Parathyroid adenoma (tissue), 2 donors: Measurements from ENCODE around the gene PCSK6.

Experiments used
- H2AFZ ChIP-seq: fragments of 300-600 bp; sonication (generic); one replicate; pipeline ENCODE4 v1.7.0; 2017; ENCODE audit warnings: antibody characterized with exemption, mild to moderate bottlenecking
- H3K27ac ChIP-seq: fragments of 300-600 bp; sonication (generic); one replicate; pipeline ENCODE4 v1.7.0; 2017
- H3K27me3 ChIP-seq: fragments of 300-600 bp; sonication (generic); one replicate; pipeline ENCODE4 v1.7.0; 2017; ENCODE audit warnings: low read length; ENCODE audit not compliant: control insufficient read depth, insufficient read depth
- H3K36me3 ChIP-seq: fragments of 300-600 bp; sonication (generic); one replicate; pipeline ENCODE4 v1.7.0; 2017; ENCODE audit warnings: low read length; ENCODE audit not compliant: control insufficient read depth, insufficient read depth
- H3K4me1 ChIP-seq: fragments of 300-600 bp; sonication (generic); one replicate; pipeline ENCODE4 v1.7.0; 2017; ENCODE audit warnings: control low read depth
- H3K4me2 ChIP-seq: fragments of 300-600 bp; sonication (generic); one replicate; pipeline ENCODE4 v1.7.0; 2017; ENCODE audit warnings: low read length
- H3K4me3 ChIP-seq: fragments of 300-600 bp; sonication (generic); one replicate; pipeline ENCODE4 v1.7.0; 2017; ENCODE audit warnings: low read depth, low read length
- H3K79me2 ChIP-seq: fragments of 300-600 bp; sonication (generic); one replicate; pipeline ENCODE4 v1.7.0; 2017; ENCODE audit warnings: control low read depth
- H3K9ac ChIP-seq: fragments of 300-600 bp; sonication (generic); one replicate; pipeline ENCODE4 v1.7.0; 2017; ENCODE audit warnings: mild to moderate bottlenecking
- H3K9me3 ChIP-seq: fragments of 300-600 bp; sonication (generic); one replicate; pipeline ENCODE4 v1.7.0; 2017; ENCODE audit warnings: low read length; ENCODE audit not compliant: control insufficient read depth
- TF ChIP-seq, protein P1 (sequence below): fragments of 300-600 bp; sonication (generic); IDR thresholded peaks from one replicate; pipeline ENCODE4 v1.7.0; 2017; ENCODE audit warnings: antibody characterized with exemption, mild to moderate bottlenecking
- donor health status: primary hyperparathyroidism.

The PCSK6 gene

DNA sequence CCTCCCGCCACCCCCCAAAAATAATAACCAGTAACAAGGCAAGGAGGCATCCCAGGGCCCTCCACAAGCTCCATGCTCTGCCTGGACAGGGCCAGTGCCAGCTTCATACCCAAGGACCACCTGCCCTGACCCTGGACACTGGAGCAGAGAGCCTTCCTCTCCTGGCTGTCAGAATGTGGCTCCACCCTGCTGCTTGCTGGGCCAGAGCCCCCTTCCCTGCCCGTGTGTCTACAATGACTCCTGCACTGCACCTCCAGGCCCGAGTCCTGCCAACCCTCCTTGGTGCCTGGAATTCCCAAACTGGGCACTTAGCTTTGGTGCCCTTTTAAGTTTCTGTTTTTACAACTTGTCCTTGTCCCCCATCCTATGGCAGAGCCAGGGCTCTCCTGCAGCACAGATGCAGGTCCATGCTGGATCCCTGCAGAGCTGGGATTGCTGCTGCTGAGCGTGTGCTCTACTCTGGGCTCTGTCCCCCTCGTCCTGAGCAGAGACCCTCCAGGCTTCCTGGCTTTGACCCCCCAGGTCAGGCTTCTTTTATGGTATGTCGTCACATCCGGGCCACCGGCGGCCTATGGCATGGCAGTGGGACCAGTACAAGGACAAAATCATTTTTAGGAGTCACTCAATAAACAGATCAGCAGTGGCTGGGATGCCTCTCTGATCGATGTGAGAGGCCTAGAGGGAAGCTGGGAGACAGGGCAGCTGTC lies 183.0 kb downstream of the PCSK6 start:
- Histone ChIP-seq H3K27ac (no peak overlapping the region), H3K36me3 (no peaks in the 10 kb centered on the region), H3K79me2 (no peaks in the 10 kb centered on the region), H3K9ac (no peak overlapping the region), H3K4me2 (no peak overlapping the region), H3K4me1 (no peaks in the 10 kb centered on the region), H2AFZ (no peak overlapping the region), H3K27me3 (no peaks in the 10 kb centered on the region), H3K9me3 (no peaks in the 10 kb centered on the region), H3K4me3 (no peak overlapping the region)
- TF ChIP-seq, protein P1, sequence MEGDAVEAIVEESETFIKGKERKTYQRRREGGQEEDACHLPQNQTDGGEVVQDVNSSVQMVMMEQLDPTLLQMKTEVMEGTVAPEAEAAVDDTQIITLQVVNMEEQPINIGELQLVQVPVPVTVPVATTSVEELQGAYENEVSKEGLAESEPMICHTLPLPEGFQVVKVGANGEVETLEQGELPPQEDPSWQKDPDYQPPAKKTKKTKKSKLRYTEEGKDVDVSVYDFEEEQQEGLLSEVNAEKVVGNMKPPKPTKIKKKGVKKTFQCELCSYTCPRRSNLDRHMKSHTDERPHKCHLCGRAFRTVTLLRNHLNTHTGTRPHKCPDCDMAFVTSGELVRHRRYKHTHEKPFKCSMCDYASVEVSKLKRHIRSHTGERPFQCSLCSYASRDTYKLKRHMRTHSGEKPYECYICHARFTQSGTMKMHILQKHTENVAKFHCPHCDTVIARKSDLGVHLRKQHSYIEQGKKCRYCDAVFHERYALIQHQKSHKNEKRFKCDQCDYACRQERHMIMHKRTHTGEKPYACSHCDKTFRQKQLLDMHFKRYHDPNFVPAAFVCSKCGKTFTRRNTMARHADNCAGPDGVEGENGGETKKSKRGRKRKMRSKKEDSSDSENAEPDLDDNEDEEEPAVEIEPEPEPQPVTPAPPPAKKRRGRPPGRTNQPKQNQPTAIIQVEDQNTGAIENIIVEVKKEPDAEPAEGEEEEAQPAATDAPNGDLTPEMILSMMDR = no peak

DNA sequence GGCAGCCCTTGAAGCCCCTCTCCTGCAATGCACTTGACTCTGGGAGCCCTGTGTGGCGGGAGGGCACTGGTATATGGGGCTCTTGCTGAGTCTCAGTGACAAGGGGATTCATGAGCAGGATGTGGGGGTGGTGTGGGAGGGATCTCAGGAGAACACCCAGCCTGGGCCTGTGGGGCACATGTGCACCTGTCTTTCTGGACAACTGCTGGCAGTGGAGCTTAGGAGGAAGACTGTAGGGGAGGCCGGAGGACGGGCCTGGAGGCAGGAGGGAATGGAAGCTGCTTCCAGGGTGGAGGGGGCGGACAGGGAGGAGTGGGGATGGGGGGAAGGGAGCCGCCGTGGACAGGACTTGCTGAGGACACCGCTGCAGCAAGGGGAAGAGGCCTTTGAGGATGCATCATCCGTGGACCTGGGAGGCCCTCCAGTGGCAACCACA lies 183.7 kb downstream of the PCSK6 start:
- H3K4me2 ChIP-seq = no peak overlapping the region
- no peaks in the 10 kb centered on the region for H3K79me2 ChIP-seq
- H3K9me3 ChIP-seq = no peaks in the 10 kb centered on the region
- no peak overlapping the region for H3K27ac ChIP-seq
- TF ChIP-seq, protein P1 = no peak
- no peak overlapping the region for H3K9ac ChIP-seq
- H2AFZ ChIP-seq = no peak overlapping the region
- no peaks in the 10 kb centered on the region for H3K36me3 ChIP-seq
- no peak overlapping the region for H3K4me3 ChIP-seq
- H3K4me1 ChIP-seq = no peaks in the 10 kb centered on the region
- H3K27me3 ChIP-seq = no peaks in the 10 kb centered on the region

DNA sequence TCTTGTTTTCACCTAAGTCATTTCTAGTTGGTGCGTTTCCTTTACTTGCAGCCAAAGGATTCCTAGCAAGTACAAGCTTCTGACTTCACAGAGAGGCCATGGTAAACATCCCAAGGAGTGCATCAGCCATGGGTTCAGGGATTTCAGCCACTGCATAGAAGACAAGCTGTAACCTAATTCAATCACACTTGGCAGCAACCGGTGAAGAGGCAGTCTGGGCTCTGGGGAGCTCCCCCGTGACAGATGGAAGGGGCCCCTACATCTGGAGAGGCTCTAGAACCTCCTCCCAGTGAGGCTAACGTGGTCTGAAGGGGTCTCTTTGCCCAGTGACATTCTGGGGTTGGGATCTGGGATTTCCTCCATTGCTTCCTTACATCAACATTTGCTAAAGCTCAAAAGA lies 186.1 kb downstream of the PCSK6 start:
- H3K36me3 ChIP-seq = no peaks in the 10 kb centered on the region
- no peaks in the 10 kb centered on the region for H3K4me1 ChIP-seq
- no peak overlapping the region for H3K4me2 ChIP-seq
- no peaks in the 10 kb centered on the region for H3K9me3 ChIP-seq
- no peak overlapping the region for H2AFZ ChIP-seq
- TF ChIP-seq, protein P1 = no peak
- H3K27me3 ChIP-seq = no peaks in the 10 kb centered on the region
- no peak overlapping the region for H3K4me3 ChIP-seq
- no peak overlapping the region for H3K27ac ChIP-seq
- no peaks in the 10 kb centered on the region for H3K79me2 ChIP-seq
- H3K9ac ChIP-seq = no peak overlapping the region

- H3K9ac ChIP-seq = no peak overlapping the region
Measured at GRCh38 chr15:101296418-101297405, 192.8 kb downstream of the PCSK6 start.

More at GRCh38 chr15:101296418-101297405, 192.8 kb downstream of the PCSK6 start:
- Histone ChIP-seq H3K4me3 (peak overlapping the region; percentile 81), H3K9me3 (no peaks in the 10 kb centered on the region), H2AFZ (no peak overlapping the region), H3K36me3 (no peaks in the 10 kb centered on the region), H3K27ac (no peak overlapping the region), H3K27me3 (no peaks in the 10 kb centered on the region), H3K79me2 (peaks cover 16% of the 10 kb centered on the region), H3K4me1 (peaks cover 3% of the 10 kb centered on the region), H3K4me2 (peak overlapping the region; percentile 73)
- TF ChIP-seq, protein P1 = no peak
